Epidermal melanocyte (primary cell): ENCODE data around the gene OBI1.
"Not testable (repeated sequence)": the region's sequence is repeated elsewhere in the genome, so short reads cannot be mapped to it uniquely, and the experiment has no call there.

Experiments used
- DNase-seq: peaks from one replicate; pipeline ENCODE4 v3.0.0; 2011; ENCODE audit warnings: low spot score; ENCODE audit not compliant: insufficient read length

Gene OBI1

DNA sequence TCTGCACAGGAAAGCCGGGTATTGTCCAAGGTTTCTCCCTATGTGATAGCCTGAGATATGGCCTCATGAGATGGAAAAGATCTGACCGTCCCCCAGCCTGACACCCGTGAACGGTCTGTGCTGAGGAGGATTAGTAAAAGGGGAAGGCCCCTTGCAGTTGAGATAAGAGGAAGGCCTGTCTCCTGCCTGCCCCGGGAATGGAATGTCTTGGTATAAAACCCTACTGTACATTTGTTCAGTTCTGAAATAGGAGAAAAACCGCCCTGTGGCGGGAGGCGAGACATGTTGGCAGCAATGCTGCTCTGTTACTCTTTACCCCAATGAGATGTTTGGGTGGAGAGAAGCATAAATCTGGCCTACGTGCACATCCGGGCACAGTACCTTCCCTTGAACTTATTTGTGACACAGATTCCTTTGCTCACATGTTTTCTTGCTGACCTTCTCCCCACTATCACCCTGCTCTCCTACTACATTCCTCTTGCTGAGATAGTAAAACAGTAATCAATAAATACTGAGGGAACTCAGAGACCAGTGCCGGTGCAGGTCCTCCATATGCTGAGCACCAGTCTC, 11.8 kb downstream of the OBI1 start:
- not testable (repeated sequence) for DNase-seq

DNA sequence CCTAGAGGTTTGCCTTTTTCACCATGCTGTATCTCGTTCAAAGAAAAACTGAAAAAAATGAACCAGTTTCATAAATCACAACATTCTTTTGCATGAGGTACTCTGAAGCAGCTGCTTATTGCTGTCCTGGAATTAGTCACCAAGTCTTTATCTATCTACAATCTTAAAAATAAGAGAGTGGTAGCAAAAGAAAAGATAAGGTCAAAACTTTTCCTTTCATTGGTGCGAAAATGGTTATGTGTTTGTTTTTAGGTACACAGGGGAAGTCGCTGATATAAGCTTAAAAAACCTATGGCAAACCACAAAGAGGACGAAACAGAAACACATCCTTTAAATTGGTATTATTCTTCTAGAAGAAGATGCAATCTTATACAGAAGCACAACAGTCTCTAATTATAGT, 20.7 kb downstream of the OBI1 start:
- no peak for DNase-seq

DNA sequence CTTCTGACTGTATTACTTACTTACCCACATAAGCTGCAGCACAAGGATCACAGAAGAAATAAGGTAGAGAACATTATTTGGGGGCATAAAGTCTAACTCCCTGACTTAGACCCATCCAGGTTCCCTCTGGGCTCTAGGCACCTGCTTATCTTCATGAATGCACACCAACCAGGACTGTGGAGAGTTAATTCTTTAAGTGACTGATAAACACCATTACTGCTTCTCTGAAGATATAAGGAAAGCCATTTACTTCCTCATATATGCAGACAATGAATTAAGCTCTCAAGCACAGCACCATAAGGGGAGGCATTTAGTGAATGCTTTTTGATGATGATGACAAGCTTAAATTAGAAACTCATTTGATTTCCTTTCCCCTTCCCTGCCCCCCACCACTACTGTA, 22.5 kb downstream of the OBI1 start:
- no peak for DNase-seq

DNA sequence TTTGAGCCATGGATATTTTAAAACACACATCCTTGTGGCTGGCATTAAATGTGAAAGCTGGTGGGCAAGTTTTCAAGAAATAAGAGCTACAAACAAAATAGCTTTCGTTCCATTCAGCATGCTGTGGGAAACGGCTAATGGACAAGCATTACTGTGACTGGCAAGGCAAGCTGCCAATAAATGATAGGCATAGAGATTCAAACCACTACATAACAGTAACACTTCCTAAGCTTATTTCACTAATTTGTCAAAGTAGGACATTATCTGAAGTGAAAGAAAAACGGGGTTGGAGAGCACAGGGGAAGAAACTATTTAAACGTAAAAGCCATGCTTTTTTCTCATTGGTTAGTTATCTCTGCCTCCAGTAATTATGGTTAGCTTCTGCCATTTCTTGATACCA, 26.0 kb downstream of the OBI1 start:
- DNase-seq = no peak

DNA sequence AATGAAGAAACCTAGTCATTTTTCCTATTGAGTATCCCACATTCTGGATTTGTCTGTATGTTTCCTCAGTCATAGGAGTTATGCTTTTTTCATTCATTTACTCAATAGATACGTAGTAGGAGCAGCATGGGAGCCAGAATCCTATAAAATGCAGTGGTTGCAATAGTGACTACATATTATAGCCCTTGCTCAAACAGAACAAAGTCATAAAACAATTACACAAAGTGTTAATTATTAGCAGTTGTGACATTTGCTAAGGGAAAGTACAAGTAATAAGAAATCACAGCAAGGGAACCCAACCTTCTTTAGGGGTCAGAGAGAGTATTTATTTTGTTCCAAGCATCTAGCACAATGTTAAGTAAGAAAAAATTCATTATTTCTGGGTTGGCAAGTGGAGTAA, 27.9 kb downstream of the OBI1 start:
- DNase-seq = no peak

DNA sequence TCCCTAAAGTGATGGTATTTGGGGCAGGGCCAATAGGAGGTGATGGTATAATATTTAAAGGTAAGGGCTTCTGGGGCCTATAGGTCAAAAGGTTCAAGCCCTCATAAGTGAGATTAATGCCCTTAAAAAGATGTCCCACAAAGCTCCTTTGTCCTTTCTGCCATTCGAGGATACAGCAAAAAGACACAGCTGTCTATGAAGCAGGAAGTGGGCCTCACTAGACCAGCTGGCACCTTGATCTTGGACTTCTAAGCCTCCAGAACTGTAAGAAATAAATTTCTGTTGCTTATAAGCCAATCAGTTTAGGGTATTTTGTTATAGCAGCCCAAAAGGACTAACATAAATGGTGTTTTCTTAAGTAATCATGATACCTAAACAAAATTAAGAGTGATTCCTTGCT, 28.4 kb downstream of the OBI1 start:
- DNase-seq = no peak

DNA sequence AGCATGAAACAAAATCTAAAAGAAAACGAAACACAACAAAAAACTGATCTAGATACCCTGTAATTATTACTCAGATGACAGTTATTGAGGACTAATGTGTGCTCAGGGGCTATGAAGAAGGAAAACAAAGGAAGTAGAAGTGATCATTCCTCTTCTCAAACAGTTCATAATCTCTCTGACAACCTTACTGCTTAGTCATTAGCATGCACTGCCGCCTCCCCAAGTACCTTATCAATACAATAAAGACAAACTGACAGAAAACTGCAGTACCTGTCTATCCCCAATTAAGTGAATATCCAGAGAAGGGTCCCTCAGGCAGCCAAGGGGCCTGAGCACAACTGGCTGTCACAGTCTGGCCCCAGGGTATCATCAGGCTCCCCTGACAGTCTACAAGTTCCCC, 33.6 kb downstream of the OBI1 start:
- DNase-seq = no peak

DNA sequence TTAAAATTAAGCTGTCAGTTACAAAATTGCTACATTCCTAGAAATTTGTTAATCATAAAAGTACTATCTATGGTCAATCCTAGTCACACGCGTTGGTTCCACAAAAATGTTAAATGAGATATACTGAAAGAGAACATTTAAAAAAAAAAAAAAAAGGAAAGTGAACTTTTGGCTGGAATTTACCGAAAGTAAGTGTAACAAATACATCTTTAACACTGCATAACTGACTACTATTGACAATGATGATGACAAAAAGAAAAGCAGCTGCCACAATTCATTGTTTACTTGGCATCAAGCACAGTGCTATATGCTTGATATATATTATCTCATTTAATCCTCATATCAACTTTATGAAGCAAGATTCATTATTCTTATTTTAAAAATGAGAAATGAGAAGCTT, 35.8 kb downstream of the OBI1 start:
- DNase-seq = no peak

DNA sequence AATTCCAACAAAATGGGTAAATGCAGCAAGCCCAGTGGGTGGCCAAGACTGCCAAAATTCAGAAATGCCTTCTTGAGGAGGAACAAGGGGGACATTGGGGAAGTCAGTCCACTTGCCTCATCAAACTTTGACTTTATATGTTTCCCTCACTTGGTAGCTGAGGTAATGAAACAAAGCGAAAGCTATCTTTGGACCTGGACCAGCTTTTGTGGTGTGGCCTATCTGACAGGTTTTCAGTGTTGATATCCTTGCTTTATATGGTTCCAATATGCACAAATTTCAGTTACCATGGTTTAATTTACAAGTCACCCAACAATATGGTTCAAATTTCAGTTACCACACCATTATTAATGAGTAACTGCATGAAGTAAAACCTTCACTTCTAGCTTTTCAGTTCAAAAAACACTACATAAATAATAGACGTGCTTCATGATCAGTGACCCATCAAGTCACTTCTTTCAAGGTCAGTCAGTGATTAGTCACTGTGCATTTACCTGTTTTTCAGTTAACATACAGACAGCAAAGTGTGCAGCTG, 38.0 kb downstream of the OBI1 start:
- no peak for DNase-seq

DNA sequence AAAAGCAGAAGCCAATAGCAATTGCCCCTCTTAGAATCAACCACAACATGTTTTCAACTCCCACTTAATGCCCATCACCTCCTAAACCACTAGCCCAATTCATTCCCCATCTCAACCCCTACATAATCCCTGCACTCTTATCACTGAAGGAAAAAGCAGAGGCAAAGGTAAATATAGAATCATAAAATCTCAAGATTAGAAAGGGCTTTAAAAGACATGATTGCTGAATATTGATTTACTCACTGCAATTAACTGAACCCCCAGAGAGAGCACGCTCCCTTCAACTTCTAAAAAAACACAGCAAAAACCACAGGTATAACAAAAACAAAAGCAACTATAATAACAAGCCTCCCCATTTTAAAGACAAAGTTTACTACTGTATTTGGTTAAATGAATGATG, 40.5 kb downstream of the OBI1 start:
- no peak for DNase-seq

DNA sequence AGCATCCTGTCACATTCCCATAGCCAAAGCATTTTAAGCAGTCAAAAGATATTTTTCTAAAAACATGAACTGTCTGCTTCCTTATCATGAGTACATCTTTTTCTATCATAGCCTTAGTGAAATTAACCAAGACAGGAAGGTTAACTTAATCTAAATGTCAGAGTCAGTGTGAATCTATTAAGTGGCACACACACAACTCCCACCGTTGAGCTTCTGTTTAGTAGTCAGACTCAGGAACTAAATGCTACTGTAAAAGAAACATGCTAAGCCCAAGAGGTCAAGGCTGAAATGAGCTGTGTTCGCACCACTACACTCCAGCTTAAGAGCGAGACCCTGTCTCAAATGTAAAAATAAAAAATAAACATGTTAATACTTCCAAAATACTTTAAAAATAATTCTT, 47.9 kb downstream of the OBI1 start:
- no peak for DNase-seq

DNA sequence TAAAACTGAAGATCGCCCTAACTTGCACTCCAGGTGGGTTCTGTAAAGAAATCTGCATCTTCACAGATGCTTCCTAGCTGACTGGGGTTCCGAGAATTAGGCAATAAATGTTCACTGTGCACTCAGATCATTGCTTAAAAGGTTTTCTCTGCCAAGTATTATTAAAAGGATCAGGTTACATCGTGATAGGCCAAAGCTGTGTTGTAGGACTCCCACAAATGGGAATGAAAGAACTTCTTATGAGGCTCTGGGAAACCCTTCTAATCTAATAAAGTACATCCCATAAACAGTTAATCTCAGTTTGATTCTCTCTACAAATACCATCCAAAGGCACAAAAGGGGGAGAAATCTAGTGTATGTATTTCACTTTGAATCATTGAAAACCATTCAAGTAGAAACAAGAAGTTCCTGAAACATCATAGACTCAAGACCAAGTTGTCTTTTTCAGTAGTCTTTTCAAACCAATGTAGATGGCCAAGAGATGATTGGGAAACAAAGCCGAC, 48.5 kb downstream of the OBI1 start:
- no peak for DNase-seq

DNA sequence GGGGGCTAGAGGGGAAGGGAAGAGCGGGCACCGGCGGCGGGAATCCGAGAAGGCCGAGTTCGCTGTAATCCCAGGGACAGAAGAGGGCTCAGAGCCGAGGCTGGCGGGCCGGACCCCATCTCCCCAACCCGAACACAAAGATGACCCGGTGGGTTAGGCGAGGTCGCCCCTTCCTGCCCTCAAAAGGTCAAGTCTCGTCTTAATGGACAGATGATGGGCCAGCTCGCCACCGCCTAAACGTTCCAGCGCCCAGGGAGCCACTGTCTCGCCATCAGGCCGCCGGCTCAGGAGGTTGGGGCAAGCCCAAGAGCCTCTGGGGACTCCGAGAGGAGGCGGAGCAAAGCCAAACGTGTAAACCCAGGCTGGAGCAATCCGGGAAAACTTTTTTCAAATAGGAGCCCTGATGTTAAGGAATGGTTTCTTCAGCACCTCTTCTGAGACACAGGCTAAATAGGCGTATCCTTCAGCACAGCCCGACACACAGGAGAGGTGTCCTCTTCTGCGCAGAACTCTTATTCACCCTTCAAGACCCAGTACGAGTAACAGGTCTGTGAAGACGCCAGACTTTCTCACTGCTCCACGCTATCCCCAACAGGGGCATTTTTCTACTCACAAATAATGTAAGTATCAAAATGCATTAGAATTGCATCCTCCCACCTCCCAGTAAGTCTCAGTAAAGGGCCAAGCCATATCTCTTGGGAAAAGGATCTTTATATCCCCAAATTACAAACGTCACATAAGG, 49.3 kb downstream of the OBI1 start:
- no peak for DNase-seq

DNA sequence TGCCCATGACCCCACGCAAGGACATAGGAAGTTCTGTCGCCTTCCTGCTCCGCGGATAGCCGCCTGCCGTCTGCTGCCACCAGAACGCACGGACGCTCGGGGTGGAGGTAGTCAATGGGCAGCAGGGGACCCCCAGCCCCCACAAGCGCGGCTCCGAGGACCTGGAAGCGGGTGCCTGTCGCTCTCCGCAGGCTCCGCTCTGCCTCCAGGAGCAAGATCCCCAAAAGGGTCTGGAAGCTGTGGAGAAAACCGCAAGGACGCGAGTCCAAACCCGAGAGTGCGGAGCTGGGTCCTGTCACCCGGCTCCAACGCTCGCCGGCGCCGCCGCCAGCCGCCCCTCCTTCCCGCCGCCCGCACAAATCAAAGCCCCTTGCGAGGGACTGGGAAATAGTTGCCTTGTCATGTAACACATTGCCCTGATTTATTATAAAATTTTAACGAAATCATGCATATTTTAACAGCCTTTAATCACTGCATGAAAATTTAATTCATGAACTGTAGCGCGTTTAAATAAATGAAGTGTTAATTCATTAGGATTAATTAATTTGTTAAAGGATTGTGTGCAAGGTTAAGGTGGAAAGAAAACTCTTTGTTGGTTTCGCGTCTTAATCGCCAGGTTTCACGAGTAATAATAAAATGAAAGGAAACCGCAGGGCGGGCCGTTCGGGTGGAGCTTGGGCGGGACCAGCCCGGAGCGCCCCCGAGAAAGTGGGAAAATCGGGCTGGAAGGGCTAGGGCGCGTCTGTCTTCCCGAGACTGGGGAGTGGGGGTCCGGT, 50.1 kb downstream of the OBI1 start:
- no peak for DNase-seq

DNA sequence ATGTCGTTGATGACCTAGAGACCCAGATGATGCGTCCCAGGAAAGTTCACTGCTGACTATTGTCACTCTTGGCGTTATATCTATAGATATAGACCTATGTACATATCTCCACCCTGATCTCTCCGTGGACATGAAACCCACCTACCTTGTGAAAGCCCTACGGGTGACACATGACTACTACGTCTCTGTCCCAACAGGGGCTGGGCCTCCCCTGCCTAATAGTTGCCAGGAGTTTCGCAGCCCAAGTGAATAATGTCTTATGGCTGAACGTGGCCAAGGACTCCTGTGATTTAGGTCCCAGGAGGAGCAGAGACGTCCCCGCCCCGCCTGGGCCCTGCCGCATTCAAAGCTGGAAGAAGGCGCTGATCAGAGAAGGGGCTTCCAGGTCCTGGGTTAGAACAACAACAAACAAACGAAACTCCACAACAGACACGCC, 50.7 kb downstream of the OBI1 start:
- DNase-seq = no peak

DNA sequence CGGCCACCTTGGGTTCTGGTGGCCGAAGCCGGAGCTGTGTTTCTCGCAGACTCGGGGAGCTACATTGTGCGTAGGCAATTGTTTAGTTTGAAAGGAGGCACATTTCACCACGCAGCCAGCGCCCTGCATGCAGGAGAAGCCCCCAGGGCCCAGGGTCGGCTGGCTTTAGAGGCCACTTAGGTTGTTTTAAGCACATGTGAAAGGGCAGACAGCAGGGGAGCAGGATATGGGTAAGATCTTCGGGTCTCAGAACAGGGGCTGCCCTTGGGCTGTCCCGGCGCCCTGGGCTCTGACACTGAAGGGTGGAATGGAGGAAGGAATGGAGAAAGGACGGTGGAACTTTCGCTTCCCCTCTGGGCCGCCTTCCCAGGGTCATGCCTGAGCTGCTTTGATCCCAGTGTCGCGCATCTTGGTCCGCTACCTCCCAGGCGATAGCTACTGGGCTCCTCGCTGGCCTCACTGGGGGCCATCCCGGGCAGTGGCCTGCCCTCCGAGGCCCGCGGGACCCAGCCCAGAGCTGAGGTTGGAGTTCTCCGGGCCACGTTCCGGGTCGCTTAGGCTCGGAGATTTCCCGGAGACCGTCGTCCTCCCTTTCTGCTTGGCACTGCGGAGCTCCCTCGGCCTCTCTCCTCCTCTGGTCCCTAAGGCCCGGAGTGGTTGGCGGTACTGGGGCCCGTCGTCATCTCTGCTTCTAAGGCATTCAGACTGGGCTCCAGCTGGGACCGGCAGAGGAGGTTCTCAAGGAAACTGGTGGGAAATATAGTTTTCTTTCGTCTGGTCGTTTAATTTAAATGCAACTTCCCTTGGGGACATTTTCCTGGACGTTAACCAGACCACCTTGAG, 51.3 kb downstream of the OBI1 start:
- no peak for DNase-seq

DNA sequence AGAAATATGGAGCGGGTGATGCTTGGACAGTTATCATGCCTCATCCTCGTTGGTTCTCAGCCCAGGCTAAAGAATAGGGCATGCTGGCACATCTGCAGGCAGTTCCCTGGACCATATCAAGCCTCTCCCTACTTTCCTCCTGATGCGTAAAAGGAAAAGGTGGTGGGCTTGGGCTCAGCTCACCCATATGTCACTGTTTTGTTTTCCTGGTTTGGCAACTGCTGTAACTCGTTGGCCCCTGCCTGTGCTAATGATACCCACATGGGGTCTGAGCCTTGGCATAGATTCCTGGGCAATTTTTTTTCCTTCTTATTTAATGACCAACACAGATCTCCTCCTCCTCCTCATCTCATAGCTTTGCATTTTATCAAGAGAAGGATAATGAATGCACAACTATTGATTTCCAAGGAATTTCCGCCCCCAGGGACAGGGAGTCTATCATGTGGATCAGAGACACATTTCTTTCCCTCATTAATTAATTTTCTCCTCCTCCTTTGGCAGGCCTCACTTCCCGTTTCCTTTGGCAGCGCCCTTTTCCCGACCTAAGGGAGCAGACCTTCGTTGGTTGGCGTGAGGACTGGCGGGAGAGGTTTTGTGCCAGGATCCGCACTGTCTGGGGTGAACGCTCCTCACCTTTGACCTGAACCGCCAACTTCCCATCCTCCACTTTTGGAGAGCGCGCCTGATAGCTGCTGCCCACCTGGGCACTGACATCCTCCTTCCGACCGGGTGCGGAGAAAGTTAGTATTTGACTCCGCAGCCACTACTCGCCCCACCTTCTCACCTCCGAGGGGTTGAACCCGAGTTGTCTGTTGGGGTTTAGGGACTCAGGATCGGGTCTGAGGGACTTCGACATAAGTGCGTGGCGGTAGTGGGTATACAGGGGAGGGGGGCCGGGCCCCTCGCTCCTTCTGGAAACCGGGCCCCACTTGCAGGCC, 52.2 kb downstream of the OBI1 start:
- no peak for DNase-seq

DNA sequence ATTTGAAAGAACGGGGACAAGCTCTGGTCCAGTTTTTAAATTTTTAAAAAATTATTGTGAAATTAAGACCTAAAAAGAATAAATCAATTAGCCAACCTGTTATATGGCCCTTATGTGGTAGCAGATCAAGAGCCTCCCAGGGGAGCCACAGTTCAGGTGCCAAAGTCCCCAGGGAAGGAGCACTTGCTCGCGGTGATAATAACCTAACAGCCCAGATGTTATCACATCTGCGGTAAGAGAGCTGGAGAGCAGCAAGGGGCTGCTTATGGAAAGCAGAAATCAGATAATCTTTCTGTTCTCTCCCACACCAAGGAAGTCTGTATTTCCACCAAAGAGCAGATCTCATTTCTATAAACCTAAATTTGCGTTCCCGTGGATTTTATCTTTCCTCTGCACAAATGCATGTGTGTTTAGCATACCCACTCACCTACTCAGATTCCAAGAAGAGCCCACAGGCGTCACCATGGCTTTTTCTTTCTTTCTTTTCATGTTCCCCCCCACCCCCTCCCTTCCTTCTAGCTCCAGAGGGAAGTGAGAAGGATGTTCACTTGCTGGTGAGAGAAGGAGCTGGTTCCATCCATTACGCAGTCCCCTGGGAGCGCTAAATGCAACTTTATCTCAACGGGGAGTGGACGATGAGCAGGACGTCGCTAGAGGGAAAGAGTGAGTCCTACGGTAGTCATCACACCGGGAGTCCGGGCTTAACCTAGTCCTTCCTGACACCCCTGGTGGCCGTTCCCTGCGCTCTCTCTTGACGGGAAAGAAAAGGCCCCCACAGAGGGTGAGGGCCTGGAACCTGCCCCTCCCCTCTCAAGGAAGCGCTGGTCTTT, 54.0 kb downstream of the OBI1 start:
- no peak for DNase-seq

DNA sequence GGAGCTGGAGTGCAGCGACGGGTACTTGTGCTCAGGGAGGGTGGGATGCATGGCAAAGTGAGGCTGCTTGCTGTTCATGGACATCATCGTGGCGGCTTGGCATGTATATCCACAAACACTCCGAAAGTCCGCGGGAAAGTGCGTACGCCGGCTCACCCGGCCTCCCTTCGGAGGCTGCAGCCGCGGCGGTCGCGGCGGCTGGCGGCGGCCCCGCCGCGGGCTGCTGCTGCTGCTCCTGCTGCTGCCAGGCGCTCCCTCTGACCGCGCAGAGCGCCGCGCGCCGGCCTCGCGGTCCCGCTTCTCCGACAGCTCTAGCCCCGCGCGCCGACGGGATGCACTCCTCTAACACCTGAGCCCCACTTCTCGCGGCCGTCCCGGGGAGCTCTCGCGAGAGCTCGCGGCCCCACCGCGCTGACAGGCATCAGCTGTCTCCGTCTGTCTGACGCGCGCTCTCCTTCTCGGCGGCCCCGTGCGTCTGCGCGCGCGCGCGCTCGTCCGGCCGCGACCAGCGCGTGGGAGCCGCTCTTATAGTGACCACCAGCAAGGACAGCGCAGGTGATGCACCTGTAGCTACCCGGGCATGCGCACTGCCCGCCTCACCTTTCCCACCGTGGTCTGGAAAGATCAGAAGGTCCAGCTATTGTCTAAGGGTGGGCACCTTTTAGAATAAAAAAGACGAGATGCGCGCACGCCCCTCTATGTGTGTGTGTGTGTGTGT, 55.6 kb downstream of the OBI1 start, which contains the start of gene POU4F1:
TSS of gene POU4F1 (minus strand) at position 313 of the 718 bp plus-strand sequence. CDS start at position 87, 226 bp downstream.
- no peak for DNase-seq
